GM19455 (cell line): Measurements from ENCODE around the gene ARFGEF2.
A peak's percentile ranks its signal among the peaks of the same experiment; 100 is the strongest.
"Not testable (repeated sequence)": the region's sequence is repeated elsewhere in the genome, so short reads cannot be mapped to it uniquely, and the experiment has no call there.

Experiments
- ATAC-seq: cut with Tn5 transposase; IDR thresholded peaks from one replicate; pipeline ENCODE4 v1.9.1; 2021; ENCODE audit not compliant: unreplicated experiment

ARFGEF2 gene

GRCh38 chr20:48990467-48990866 lies 69.0 kb downstream of the ARFGEF2 start:
- ATAC-seq: no peak

- ATAC-seq: no peak
Measured at GRCh38 chr20:48995589-48995988, 74.1 kb downstream of the ARFGEF2 start.

GRCh38 chr20:48999890-49000870 lies 78.7 kb downstream of the ARFGEF2 start:
- ATAC-seq: no peak

- no peak for ATAC-seq
Measured at GRCh38 chr20:49001741-49002140, 80.2 kb downstream of the ARFGEF2 start.

GRCh38 chr20:49006446-49006980 lies 85.0 kb downstream of the ARFGEF2 start:
- ATAC-seq: no peak

GRCh38 chr20:49009899-49010631 lies 88.6 kb downstream of the ARFGEF2 start:
- ATAC-seq: no peak

- ATAC-seq: no peak
Measured at GRCh38 chr20:49024220-49024619, 102.7 kb downstream of the ARFGEF2 start.

GRCh38 chr20:49028177-49028576 lies 106.7 kb downstream of the ARFGEF2 start:
- ATAC-seq: not testable (repeated sequence)

GRCh38 chr20:49028684-49029083 lies 107.2 kb downstream of the ARFGEF2 start:
- ATAC-seq: no peak

GRCh38 chr20:49029203-49029602 lies 107.7 kb downstream of the ARFGEF2 start:
- ATAC-seq: no peak

GRCh38 chr20:49030954-49031619 lies 109.6 kb downstream of the ARFGEF2 start:
- no peak for ATAC-seq

- ATAC-seq: no peak
Measured at GRCh38 chr20:49032455-49032854, 110.9 kb downstream of the ARFGEF2 start.

- ATAC-seq: no peak
Measured at GRCh38 chr20:49034070-49034732, 112.7 kb downstream of the ARFGEF2 start.

- no peak for ATAC-seq
Measured at GRCh38 chr20:49037962-49038387, 116.5 kb downstream of the ARFGEF2 start.

- no peak for ATAC-seq
Measured at GRCh38 chr20:49039854-49040253, 118.3 kb downstream of the ARFGEF2 start.

- no peak for ATAC-seq
Measured at GRCh38 chr20:49043000-49043399, 121.5 kb downstream of the ARFGEF2 start.

- peak; percentile 3 for ATAC-seq
Measured at GRCh38 chr20:49045440-49046086, 124.1 kb downstream of the ARFGEF2 start.

GRCh38 chr20:49046087-49046900 lies 124.8 kb downstream of the ARFGEF2 start, which contains the start of gene CSE1L:
Gene CSE1L (plus strand): TSS chr20:49046312. CDS start chr20:49058464, 12,152 bp downstream.
- peak; percentile 82 for ATAC-seq

- ATAC-seq: no peak
Measured at GRCh38 chr20:49052334-49052733, 130.8 kb downstream of the ARFGEF2 start.
